Measurements from ENCODE around the gene BARX1.

Gene BARX1

GRCh38 chr9:93902780-93903655 lies 52.1 kb downstream of the BARX1 start:
- no peak for DNase-seq (ENCODE audit: low read depth in 2 of 2, low spot score in 1 of 2)

- DNase-seq (ENCODE audit: low read depth in 2 of 2, low spot score in 1 of 2): no peak
These were observed 52.9 kb downstream of the BARX1 start for GRCh38 chr9:93902051-93902779.

Data from stimulated activated CD8-positive, alpha-beta memory T cell treated with anti-CD3 and anti-CD28 coated beads, Interleukin-4, amount 100 ng/mL, for 4 hours (primary cell).